Spleen (tissue), 11 donors: Measurements from ENCODE around the gene EFNB2. TPM values are rescaled to one million over a fixed set of nuclear protein-coding genes. Genes with fewer than 3 reads are reported as not detected.

Source experiments
- DNase-seq: peaks from one replicate; pipeline ENCODE4 v3.0.0-alpha.2; 2020
- H3K27ac ChIP-seq, 8 donors: fragments of 200-600 bp; sonication (generic) in 7 of 8; 1 replicate in 4 of 8; 2 replicates in 4 of 8; pipeline versions ENCODE4 v1.5.0 to v1.8.0; 2016 to 2021; ENCODE audit warnings: inconsistent platforms in 4 of 8, mild to moderate bottlenecking in 4 of 8, moderate library complexity in 1 of 8
- H3K27me3 ChIP-seq, 7 donors: fragments of 200-600 bp; sonication (generic) in 6 of 7; replicated peaks in 1 of 7; 1 replicate in 4 of 7; 2 replicates in 3 of 7; pipeline versions ENCODE4 v1.5.0 to v1.8.0; 2016 to 2021; ENCODE audit warnings: inconsistent platforms in 3 of 7, mild to moderate bottlenecking in 1 of 7
- H3K36me3 ChIP-seq, 6 donors: fragments of 200-600 bp; sonication (generic) in 5 of 6; 1 replicate in 4 of 6; 2 replicates in 2 of 6; pipeline versions ENCODE4 v1.5.0 to v1.8.0; 2016 to 2021; ENCODE audit warnings: inconsistent platforms in 2 of 6
- H3K4me1 ChIP-seq, 6 donors: fragments of 200-600 bp; sonication (generic) in 5 of 6; 1 replicate in 3 of 6; 2 replicates in 3 of 6; pipeline versions ENCODE4 v1.5.0 to v1.8.0; 2016 to 2021; ENCODE audit warnings: inconsistent platforms in 3 of 6
- H3K4me3 ChIP-seq, 8 donors: fragments of 200-600 bp; sonication (generic) in 7 of 8; 1 replicate in 4 of 8; 2 replicates in 4 of 8; pipeline versions ENCODE4 v1.5.0 to v1.8.0; 2016 to 2021; ENCODE audit warnings: inconsistent platforms in 4 of 8, mild to moderate bottlenecking in 4 of 8, moderate library complexity in 2 of 8
- H3K9me3 ChIP-seq, 8 donors: fragments of 200-600 bp; sonication (generic) in 7 of 8; 1 replicate in 4 of 8; 2 replicates in 4 of 8; pipeline versions ENCODE4 v1.5.0 to v1.8.0; 2016 to 2021; ENCODE audit warnings: inconsistent platforms in 4 of 8
- CTCF ChIP-seq, 11 experiments: fragments of 200-600 bp in 7 of 11; fragments of 450-650 bp in 4 of 11; sonication (generic) in 4 of 11; IDR thresholded peaks in 8 of 11; conservative IDR thresholded peaks in 3 of 11; 1 replicate in 7 of 11; 2 replicates in 4 of 11; pipeline versions ENCODE4 v1.4.0 to v1.8.0; 2016 to 2021; ENCODE audit warnings: antibody characterized with exemption in 11 of 11, inconsistent platforms in 4 of 11, mild to moderate bottlenecking in 1 of 11
- POLR2A ChIP-seq, 3 donors: fragments of 450-650 bp; IDR thresholded peaks; one replicate each; pipeline ENCODE4 v1.5.1; 2017; ENCODE audit warnings: antibody characterized with exemption in 3 of 3, mild to moderate bottlenecking in 1 of 3
- POLR2AphosphoS5 ChIP-seq, 3 donors: sonication (generic); formaldehyde crosslinking; IDR thresholded peaks; one replicate each; pipeline ENCODE4 v1.5.1; 2017; ENCODE audit warnings: antibody characterized with exemption in 3 of 3
- WGBS, 5 donors: extraction: QIAGEN DNeasy Blood & Tissue Kit in 3 of 5; methylation state at CpG; one replicate each; pipeline versions ENCODE4 v1.1.5 to v1.1.7; 2013 to 2018; 5-methylcytosine and 5-hydroxymethylcytosine counted together
- intact Hi-C: fragments of 100-400 bp; cut with DNase I; formaldehyde crosslinking; loops from one replicate; pipeline ENCODE4 v1.15.0; 2023; ENCODE audit warnings: low total_unique reads
- polyA plus RNA-seq, 3 donors: library from polyadenylated mRNA; stranded (reverse); fragments of 200-250 nt; gene quantifications; one replicate each; pipeline ENCODE4 v1.2.1, GENCODE V29; 2013
- total RNA-seq, 7 donors: library from RNA; depleted of rRNA in 3 of 7; stranded (reverse); fragments of >200 nt in 3 of 7; fragmentation: NEBNext Ultra II Directional in 4 of 7; extraction: Animal tissue kit (Norgen Biotek cat#: 25700) in 4 of 7; gene quantifications; one replicate each; pipeline versions ENCODE4 v1.1.0 to v1.2.1, GENCODE V29; 2016 to 2021
- donor health status: healthy with polysubstance abuse.
- donor health status: DM: no; HTN: no; CAD: no; lungs with moderate emphysema.
- donor health status: DM: no; HTN: no; CAD: no.
- donor health status: Bipolar disorder and iron deficiency.
- donor health status: healthy.
- donor health status: DM: no; HTN: no; CAD: no.
- donor health status: DM: yes; HTN: yes; CAD: no.

EFNB2 gene
- total and polyA plus RNA-seq, 10 donors = 2.9 to 22.9 (median 16.0) TPM

- Histone ChIP-seq H3K9me3 (no peaks in the 10 kb centered on the region), H3K4me3 (no peak overlapping the region), H3K27me3 (no peaks in the 10 kb centered on the region), H3K4me1 (no peaks in the 10 kb centered on the region), H3K36me3 (no peaks in the 10 kb centered on the region), H3K27ac (no peak overlapping the region)
- TF ChIP-seq CTCF (IDR thresholded peaks at IDR 0.05 in 8 of 11, conservative IDR thresholded peaks at IDR 0.05 in 3 of 11) (no peak), POLR2A (IDR thresholded peaks at IDR 0.05) (no peak), POLR2AphosphoS5 (IDR thresholded peaks at IDR 0.05) (no peak)
- 81 to 91% (median 87%) methylated on average over 17 to 20 of the region's 20 CpGs for WGBS, 5 donors
- DNase-seq = no peak
- intact Hi-C loops = no loop called here
These were observed 66.5 kb downstream of the EFNB2 start for GRCh38 chr13:106468744-106469590.

GRCh38 chr13:106468207-106468606, 67.3 kb downstream of the EFNB2 start:
- TF ChIP-seq POLR2A (IDR thresholded peaks at IDR 0.05) = no peak
- peak in 1 of 3 donors; percentile 27 for TF ChIP-seq POLR2AphosphoS5 (IDR thresholded peaks at IDR 0.05)
- DNase-seq = no peak
- no peak overlapping the region for H3K27ac ChIP-seq
- no peaks in the 10 kb centered on the region for H3K4me1 ChIP-seq
- H3K36me3 ChIP-seq = no peaks in the 10 kb centered on the region
- 82 to 94% (median 90%) methylated on average over 7 of the region's 7 CpGs for WGBS, 5 donors
- H3K4me3 ChIP-seq = no peak overlapping the region
- no peaks in the 10 kb centered on the region for H3K27me3 ChIP-seq
- no peaks in the 10 kb centered on the region for H3K9me3 ChIP-seq
- intact Hi-C loops = no loop called here

DNA sequence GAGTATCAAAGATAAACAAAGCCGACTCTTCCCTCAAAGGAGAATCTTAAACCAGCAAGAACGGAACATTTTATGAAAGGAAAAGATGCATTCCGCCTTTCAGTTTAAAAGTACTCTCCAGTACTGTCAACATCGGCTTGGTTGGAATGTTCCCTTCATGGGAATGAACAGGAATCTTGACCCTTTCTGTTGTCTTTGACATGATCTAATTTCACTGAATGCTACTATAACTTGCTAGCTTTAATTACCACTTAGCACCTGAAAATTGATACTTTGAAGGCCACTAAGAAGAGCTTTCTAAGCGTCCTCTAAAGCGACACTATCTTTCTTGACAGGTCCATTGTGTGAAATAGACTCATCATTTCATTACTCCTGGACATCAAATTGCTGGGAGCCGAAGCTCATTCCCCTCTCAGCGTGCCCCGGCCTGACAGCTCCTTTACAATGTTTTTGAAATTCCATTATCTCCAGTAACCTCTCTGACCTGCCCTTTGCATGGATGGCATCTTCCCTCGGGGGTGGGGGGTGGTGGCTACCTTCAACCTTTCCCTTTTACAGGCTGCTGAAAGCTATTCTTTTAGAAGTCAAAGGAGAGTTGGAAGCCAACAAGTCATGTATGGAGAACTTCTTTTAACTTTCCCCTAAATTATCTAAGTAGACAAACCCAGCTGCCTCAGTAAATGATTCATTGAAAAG, 67.9 kb downstream of the EFNB2 start:
- intact Hi-C loops = no loop called here
- H3K4me3 ChIP-seq = no peak overlapping the region
- WGBS, 5 donors = 80 to 87% (median 83%) methylated on average over 10 of the region's 10 CpGs
- TF ChIP-seq POLR2A (IDR thresholded peaks at IDR 0.05) (no peak), POLR2AphosphoS5 (IDR thresholded peaks at IDR 0.05) (no peak), CTCF (IDR thresholded peaks at IDR 0.05 in 8 of 11, conservative IDR thresholded peaks at IDR 0.05 in 3 of 11) (no peak)
- H3K36me3 ChIP-seq = no peaks in the 10 kb centered on the region
- no peaks in the 10 kb centered on the region for H3K4me1 ChIP-seq
- DNase-seq = no peak
- no peaks in the 10 kb centered on the region for H3K27me3 ChIP-seq
- H3K9me3 ChIP-seq = no peaks in the 10 kb centered on the region
- no peak overlapping the region for H3K27ac ChIP-seq

DNA sequence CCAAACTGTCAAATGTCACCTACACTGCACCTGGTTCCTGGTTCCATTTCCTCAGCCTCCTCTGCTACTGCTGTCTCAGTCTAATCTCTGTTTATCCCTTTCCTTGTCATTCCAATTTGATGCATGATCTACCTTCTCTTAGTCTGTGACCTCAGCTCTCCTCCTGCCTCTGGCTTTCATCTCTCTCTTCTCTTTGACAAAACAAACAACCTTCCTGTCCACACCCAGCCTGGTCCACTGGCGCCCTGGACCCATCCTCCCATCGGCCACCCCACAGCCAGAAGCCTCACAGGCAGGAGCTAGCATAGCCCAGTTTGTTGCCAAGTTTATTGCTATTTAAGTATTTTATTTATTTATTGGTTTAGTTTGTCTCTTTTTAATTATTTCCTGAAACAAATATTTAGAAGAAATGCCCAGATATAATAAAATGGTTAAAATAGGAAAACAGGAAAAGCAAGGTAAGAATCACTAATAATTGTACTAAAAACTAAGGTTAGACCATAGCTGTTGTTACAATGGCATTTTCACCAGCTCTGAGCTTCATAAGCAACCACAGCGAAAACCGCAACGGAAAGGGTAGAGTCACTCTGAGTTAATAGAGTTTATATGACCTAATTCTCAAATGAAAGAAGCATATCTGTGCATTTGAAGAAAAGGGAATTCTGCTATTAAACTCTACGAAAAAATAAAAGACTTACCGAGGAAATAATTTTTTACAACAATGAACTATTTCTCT, 68.6 kb downstream of the EFNB2 start:
- Histone ChIP-seq H3K27me3 (no peaks in the 10 kb centered on the region), H3K36me3 (no peaks in the 10 kb centered on the region), H3K4me3 (no peak overlapping the region), H3K4me1 (no peaks in the 10 kb centered on the region), H3K9me3 (no peaks in the 10 kb centered on the region), H3K27ac (no peak overlapping the region)
- no peak for TF ChIP-seq POLR2A (IDR thresholded peaks at IDR 0.05)
- no peak for TF ChIP-seq POLR2AphosphoS5 (IDR thresholded peaks at IDR 0.05)
- TF ChIP-seq CTCF (IDR thresholded peaks at IDR 0.05 in 8 of 11, conservative IDR thresholded peaks at IDR 0.05 in 3 of 11) = no peak
- WGBS, 5 donors = 89 to 95% (median 91%) methylated on average over 7 of the region's 7 CpGs
- DNase-seq = no peak
- intact Hi-C loops = no loop called here
